Thyroid gland (tissue), 4 donors: ENCODE measurements around the gene FBXL13.

Experiments
- CTCF ChIP-seq, 6 experiments: fragments of 200-600 bp in 3 of 6; fragments of 450-650 bp in 3 of 6; sonication (generic) in 3 of 6; IDR thresholded peaks; one replicate each; pipeline ENCODE4 v1.5.1; 2016 to 2019; ENCODE audit warnings: antibody characterized with exemption in 6 of 6, mild to moderate bottlenecking in 2 of 6, inconsistent platforms in 1 of 6, moderate library complexity in 1 of 6
- POLR2A ChIP-seq, 2 donors: fragments of 450-650 bp; IDR thresholded peaks; one replicate each; pipeline ENCODE4 v1.6.1; 2017; ENCODE audit warnings: antibody characterized with exemption in 2 of 2, mild to moderate bottlenecking in 2 of 2, moderate library complexity in 1 of 2

- TF ChIP-seq CTCF (IDR thresholded peaks at IDR 0.05) (no peak), POLR2A (IDR thresholded peaks at IDR 0.05) (no peak)
These were observed 22.4 kb upstream of the FBXL13 start for GRCh38 chr7:103097041-103097440.
